ENCODE results near the gene KLF8. TPM values are rescaled to one million over a fixed set of nuclear protein-coding genes. Genes with fewer than 3 reads are reported as not detected.

The KLF8 gene
- polyA plus RNA-seq, 1 of the 3 experiments (the other 2 are of a cell fraction) = 0.16 TPM

DNA sequence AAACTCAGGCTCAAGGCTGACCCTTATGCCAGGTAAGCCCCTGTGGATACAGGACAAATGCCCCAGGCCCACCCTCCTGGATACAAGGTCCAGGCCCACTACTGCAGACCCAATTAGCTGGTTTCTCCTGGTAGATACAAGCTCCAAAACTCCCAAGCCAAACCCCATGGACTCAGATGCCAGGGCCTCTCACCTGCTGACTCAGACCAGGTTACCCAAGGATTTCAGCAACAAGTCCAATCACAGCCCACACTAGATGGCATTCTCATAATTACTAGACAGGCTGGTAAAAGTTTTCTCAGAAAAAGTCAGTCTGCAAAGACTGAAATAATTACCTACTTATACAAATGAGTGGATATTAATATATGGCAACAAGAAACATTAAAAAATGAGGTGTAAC is 87.0 kb downstream of the KLF8 start:
- Histone ChIP-seq H2AFZ (ENCODE audit: low read depth) (no peak overlapping the region), H3K4me1 (ENCODE audit: control insufficient read depth in 1 of 2, insufficient read depth in 2 of 2, low read depth in 1 of 2, low read length in 1 of 2) (no peaks in the 10 kb centered on the region), H3K4me3 (ENCODE audit: low read depth in 2 of 2, low read length in 1 of 2) (no peak overlapping the region), H3K79me2 (ENCODE audit: insufficient read depth) (no peaks in the 10 kb centered on the region), H3K9me2 (no peaks in the 10 kb centered on the region), H3K4me2 (no peak overlapping the region), H3K9ac (no peak overlapping the region), H3K36me3 (replicated peaks in 1 of 2; ENCODE audit: control insufficient read depth in 1 of 2, insufficient read depth in 2 of 2, low read length in 1 of 2) (no peaks in the 10 kb centered on the region), H3K27me3 (ENCODE audit: insufficient read depth) (no peaks in the 10 kb centered on the region), H3F3A (replicated peaks; ENCODE audit: insufficient read depth) (no peaks in the 10 kb centered on the region), H3K9me3 (no peaks in the 10 kb centered on the region), H4K20me1 (ENCODE audit: insufficient read depth) (no peaks in the 10 kb centered on the region), H3K27ac (ENCODE audit: low read depth in 2 of 2, low read length in 1 of 2) (no peak overlapping the region)
- TF ChIP-seq, protein P1, sequence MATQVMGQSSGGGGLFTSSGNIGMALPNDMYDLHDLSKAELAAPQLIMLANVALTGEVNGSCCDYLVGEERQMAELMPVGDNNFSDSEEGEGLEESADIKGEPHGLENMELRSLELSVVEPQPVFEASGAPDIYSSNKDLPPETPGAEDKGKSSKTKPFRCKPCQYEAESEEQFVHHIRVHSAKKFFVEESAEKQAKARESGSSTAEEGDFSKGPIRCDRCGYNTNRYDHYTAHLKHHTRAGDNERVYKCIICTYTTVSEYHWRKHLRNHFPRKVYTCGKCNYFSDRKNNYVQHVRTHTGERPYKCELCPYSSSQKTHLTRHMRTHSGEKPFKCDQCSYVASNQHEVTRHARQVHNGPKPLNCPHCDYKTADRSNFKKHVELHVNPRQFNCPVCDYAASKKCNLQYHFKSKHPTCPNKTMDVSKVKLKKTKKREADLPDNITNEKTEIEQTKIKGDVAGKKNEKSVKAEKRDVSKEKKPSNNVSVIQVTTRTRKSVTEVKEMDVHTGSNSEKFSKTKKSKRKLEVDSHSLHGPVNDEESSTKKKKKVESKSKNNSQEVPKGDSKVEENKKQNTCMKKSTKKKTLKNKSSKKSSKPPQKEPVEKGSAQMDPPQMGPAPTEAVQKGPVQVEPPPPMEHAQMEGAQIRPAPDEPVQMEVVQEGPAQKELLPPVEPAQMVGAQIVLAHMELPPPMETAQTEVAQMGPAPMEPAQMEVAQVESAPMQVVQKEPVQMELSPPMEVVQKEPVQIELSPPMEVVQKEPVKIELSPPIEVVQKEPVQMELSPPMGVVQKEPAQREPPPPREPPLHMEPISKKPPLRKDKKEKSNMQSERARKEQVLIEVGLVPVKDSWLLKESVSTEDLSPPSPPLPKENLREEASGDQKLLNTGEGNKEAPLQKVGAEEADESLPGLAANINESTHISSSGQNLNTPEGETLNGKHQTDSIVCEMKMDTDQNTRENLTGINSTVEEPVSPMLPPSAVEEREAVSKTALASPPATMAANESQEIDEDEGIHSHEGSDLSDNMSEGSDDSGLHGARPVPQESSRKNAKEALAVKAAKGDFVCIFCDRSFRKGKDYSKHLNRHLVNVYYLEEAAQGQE (IDR thresholded peaks at IDR 0.05; ENCODE audit: low read depth, low read length) = no peak
- TF ChIP-seq MXI1 (IDR thresholded peaks at IDR 0.05; ENCODE audit: low read depth, low read length) = no peak
- no peak for TF ChIP-seq CHD2 (IDR thresholded peaks at IDR 0.05; ENCODE audit: low read length, partially characterized antibody)
- no peak for TF ChIP-seq RFX5 (IDR thresholded peaks at IDR 0.05; ENCODE audit: low read length)
- TF ChIP-seq, protein P2, sequence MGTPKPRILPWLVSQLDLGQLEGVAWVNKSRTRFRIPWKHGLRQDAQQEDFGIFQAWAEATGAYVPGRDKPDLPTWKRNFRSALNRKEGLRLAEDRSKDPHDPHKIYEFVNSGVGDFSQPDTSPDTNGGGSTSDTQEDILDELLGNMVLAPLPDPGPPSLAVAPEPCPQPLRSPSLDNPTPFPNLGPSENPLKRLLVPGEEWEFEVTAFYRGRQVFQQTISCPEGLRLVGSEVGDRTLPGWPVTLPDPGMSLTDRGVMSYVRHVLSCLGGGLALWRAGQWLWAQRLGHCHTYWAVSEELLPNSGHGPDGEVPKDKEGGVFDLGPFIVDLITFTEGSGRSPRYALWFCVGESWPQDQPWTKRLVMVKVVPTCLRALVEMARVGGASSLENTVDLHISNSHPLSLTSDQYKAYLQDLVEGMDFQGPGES (IDR thresholded peaks at IDR 0.05; ENCODE audit: low read depth, low read length) = no peak
- no peak for TF ChIP-seq POLR2AphosphoS5 (IDR thresholded peaks at IDR 0.05; ENCODE audit: low read depth, low read length)
- TF ChIP-seq GABPA (IDR thresholded peaks at IDR 0.05; ENCODE audit: low read depth) = no peak
- no peak for TF ChIP-seq ELF1 (IDR thresholded peaks at IDR 0.05)
- TF ChIP-seq EP300 (IDR thresholded peaks at IDR 0.05; ENCODE audit: borderline replicate concordance in 1 of 2, low read depth in 1 of 2, low read length in 1 of 2) = no peak
- TF ChIP-seq, protein P3, sequence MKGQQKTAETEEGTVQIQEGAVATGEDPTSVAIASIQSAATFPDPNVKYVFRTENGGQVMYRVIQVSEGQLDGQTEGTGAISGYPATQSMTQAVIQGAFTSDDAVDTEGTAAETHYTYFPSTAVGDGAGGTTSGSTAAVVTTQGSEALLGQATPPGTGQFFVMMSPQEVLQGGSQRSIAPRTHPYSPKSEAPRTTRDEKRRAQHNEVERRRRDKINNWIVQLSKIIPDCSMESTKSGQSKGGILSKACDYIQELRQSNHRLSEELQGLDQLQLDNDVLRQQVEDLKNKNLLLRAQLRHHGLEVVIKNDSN (IDR thresholded peaks at IDR 0.05; ENCODE audit: borderline replicate concordance, low read depth) = no peak
- no peak for TF ChIP-seq SMC3 (IDR thresholded peaks at IDR 0.05; ENCODE audit: low read depth, low read length)
- no peak for TF ChIP-seq TAF1 (IDR thresholded peaks at IDR 0.05; ENCODE audit: borderline replicate concordance, low read depth, low read length)
- no peak for TF ChIP-seq TCF12 (IDR thresholded peaks at IDR 0.05)
- TF ChIP-seq RCOR1 (IDR thresholded peaks at IDR 0.05; ENCODE audit: low read length) = no peak
- no peak for TF ChIP-seq YY1 (IDR thresholded peaks at IDR 0.05; ENCODE audit: low read depth)
- no peak for TF ChIP-seq NRF1 (IDR thresholded peaks at IDR 0.05; ENCODE audit: low read depth, low read length)
- TF ChIP-seq TEAD4 (IDR thresholded peaks at IDR 0.05; ENCODE audit: borderline replicate concordance, insufficient read depth) = no peak
- ChIA-PET CTCF (no interaction called here), POLR2A (no interaction called here)
- DNase-seq = no peak

Data from SK-N-SH (cell line).